Regular cardiac myocyte (primary cell): Measurements from ENCODE around the gene KLHL15. TPM values are rescaled to one million over a fixed set of nuclear protein-coding genes. Genes with fewer than 3 reads are reported as not detected.

Source experiments
- total RNA-seq: library from RNA; depleted of rRNA; stranded (reverse); fragments of >200 nt; gene quantifications from 2 replicates; pipeline ENCODE4 v1.2.3, GENCODE V29; 2014

KLHL15 gene
- total RNA-seq: 8.5 and 10.2 TPM in 2 replicates

DNA sequence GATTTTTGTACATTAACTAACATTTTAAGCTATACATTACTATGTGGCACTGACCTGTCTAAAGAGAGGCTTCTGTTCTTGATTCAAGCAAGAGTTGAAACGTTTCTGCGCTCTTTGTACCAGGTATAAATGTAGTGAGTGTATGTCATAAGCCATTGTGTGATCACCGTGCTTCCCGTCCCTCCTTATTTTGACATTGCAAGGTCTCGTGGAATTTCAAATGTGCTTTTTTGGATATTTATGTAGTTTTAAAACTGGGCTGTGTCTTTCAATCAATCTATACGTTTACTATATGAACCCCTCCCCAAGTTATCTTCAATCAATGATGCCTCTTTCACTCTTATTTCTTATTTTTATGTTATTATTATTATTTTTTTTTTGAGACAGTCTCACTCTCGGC lies at the start of gene KLHL15:
Gene KLHL15, minus strand, starts transcription at position 101 of the 400 bp plus-strand sequence. CDS start 20,493 bp downstream, outside the sequence.

DNA sequence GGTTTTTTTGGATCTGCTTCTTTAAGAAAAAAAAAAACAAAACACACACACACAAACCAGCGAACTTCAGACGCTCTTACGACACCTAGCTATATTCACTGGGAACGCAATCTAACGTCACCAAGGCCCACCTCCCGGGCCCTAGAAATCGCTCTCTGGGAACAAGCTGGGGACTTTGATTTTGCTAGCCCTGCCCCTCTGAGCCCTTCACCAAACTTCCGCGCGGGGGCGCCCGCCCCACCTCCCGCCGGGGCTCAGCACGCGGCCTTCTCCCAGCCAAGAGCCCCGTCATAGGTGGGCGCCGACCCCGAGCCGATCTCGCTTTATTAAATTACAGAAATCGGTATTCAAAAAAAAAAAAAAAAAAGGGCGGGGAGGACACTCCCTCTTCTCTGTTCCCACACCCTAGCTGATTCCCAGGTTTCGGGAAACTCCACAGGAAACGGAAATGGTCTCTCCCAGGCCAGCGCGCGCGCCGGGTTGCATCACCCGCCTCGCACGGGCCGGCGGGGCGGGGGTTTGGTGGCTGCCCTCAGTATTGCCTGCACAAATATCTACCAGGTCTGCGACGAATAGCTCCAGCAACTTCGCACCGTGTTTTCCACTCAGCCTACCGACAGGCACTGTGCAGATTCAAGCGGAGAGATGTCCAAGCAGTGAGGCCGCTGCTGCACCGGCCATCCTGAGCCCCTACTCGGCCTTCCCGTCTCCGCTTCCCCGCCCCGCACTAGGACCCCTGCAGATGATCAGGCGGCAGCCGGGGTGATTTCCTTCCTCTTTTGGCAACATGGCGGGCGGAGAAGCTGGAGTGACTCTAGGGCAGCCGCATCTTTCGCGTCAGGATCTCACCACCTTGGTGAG lies 27.4 kb upstream of the KLHL15 start, which contains the start of gene EIF2S3:
Gene EIF2S3, plus strand, starts transcription at position 775 of the 861 bp plus-strand sequence. Its CDS starts 13 bp downstream, at position 788.

Other genes with a start within 250 kb of the KLHL15 start
- 78.6 and 218 TPM in 2 replicates for gene SAT1, start 244.0 kb downstream of the KLHL15 start, total RNA-seq
- 7.9 and 14.6 TPM in 2 replicates for gene APOO, start 119.2 kb downstream of the KLHL15 start, total RNA-seq
- gene CXorf58, start 119.2 kb downstream of the KLHL15 start, total RNA-seq: not detected in 2 replicates
- 333 and 373 TPM in 2 replicates for gene EIF2S3, start 27.8 kb upstream of the KLHL15 start, total RNA-seq
- 38.3 and 52.4 TPM in 2 replicates for gene ZFX, start 122.5 kb upstream of the KLHL15 start, total RNA-seq